SK-N-SH (cell line): Measurements from ENCODE around the gene HTR3A. TPM values are rescaled to one million over a fixed set of nuclear protein-coding genes. Genes with fewer than 3 reads are reported as not detected.

Experiments used
- CTCF ChIA-PET: fragments of 300-600, 350-600 bp; formaldehyde crosslinking; extraction: SDS; loops from one replicate; lab custom pipeline; 2021; lab: Yijun Ruan, JAX
- POLR2A ChIA-PET: fragments of 350-600 bp; sonication (Branson Sonifier 250); formaldehyde crosslinking; extraction: SDS; loops from one replicate; lab custom pipeline; 2020; ENCODE audit warnings: antibody characterized with exemption, inconsistent platforms; lab: Yijun Ruan, JAX
- DNase-seq: peaks from one replicate; pipeline ENCODE4 v3.0.0; 2012
- H2AFZ ChIP-seq: fragments of 200-600 bp; sonication (generic); 2 replicates; pipeline ENCODE4 v1.8.1; 2016; ENCODE audit warnings: antibody characterized with exemption, mild to moderate bottlenecking, low read depth
- H3F3A ChIP-seq: fragments of 200-600 bp; sonication (generic); replicated peaks from 2 replicates; pipeline ENCODE3; 2016; ENCODE audit warnings: antibody characterized with exemption, mild to moderate bottlenecking; ENCODE audit not compliant: insufficient read depth
- H3K27ac ChIP-seq, 2 experiments: fragments of 200-500 bp in 1 of 2; fragments of 200-600 bp in 1 of 2; sonication (Bioruptor generic) in 1 of 2; sonication (generic), shearing (Covaris generic) in 1 of 2; 2 replicates each; pipeline versions ENCODE4 v1.5.1 to v1.6.1; 2014 to 2016; ENCODE audit warnings: low read depth in 2 of 2, inconsistent platforms in 1 of 2, low read length in 1 of 2, mild to moderate bottlenecking in 1 of 2, mixed read lengths in 1 of 2
- H3K27me3 ChIP-seq: fragments of 200-600 bp; sonication (generic), shearing (Covaris generic); 2 replicates; pipeline ENCODE4 v1.6.1; 2016; ENCODE audit warnings: mixed run types; ENCODE audit not compliant: insufficient read depth
- H3K36me3 ChIP-seq, 2 experiments: fragments of 200-500 bp in 1 of 2; fragments of 200-600 bp in 1 of 2; sonication (Bioruptor generic) in 1 of 2; sonication (generic) in 1 of 2; replicated peaks in 1 of 2; 2 replicates each; pipeline versions ENCODE3 to v1.5.1; 2014 to 2016; ENCODE audit warnings: low read length in 1 of 2, mild to moderate bottlenecking in 1 of 2; ENCODE audit not compliant: insufficient read depth in 2 of 2, control insufficient read depth in 1 of 2
- H3K4me1 ChIP-seq, 2 experiments: fragments of 200-500 bp in 1 of 2; fragments of 200-600 bp in 1 of 2; sonication (Bioruptor generic) in 1 of 2; sonication (generic), shearing (Covaris generic) in 1 of 2; 2 replicates each; pipeline versions ENCODE4 v1.5.1 to v1.6.1; 2014 to 2016; ENCODE audit warnings: low read depth in 1 of 2, low read length in 1 of 2, mixed run types in 1 of 2; ENCODE audit not compliant: insufficient read depth in 2 of 2, control insufficient read depth in 1 of 2
- H3K4me2 ChIP-seq: fragments of 200-600 bp; sonication (generic), shearing (Covaris generic); 2 replicates; pipeline ENCODE4 v1.6.1; 2017; ENCODE audit warnings: mixed run types
- H3K4me3 ChIP-seq, 2 experiments: fragments of 200-500 bp in 1 of 2; fragments of 200-600 bp in 1 of 2; sonication (Bioruptor generic) in 1 of 2; sonication (generic), shearing (Covaris generic) in 1 of 2; 2 replicates each; pipeline versions ENCODE4 v1.5.1 to v1.8.1; 2014 to 2016; ENCODE audit warnings: low read depth in 2 of 2, inconsistent platforms in 1 of 2, low read length in 1 of 2, mild to moderate bottlenecking in 1 of 2, mixed read lengths in 1 of 2, moderate library complexity in 1 of 2
- H3K79me2 ChIP-seq: fragments of 200-600 bp; sonication (generic); 2 replicates; pipeline ENCODE4 v1.8.1; 2017; ENCODE audit warnings: mild to moderate bottlenecking; ENCODE audit not compliant: insufficient read depth
- H3K9ac ChIP-seq: fragments of 200-600 bp; sonication (generic); 2 replicates; pipeline ENCODE4 v1.6.1; 2017; ENCODE audit warnings: mixed run types
- H3K9me2 ChIP-seq: fragments of 200-600 bp; sonication (generic); 2 replicates; pipeline ENCODE4 v1.6.1; 2017; ENCODE audit warnings: mixed run types
- H3K9me3 ChIP-seq: fragments of 200-600 bp; sonication (generic); 2 replicates; pipeline ENCODE4 v1.6.1; 2017; ENCODE audit warnings: mixed run types, mild to moderate bottlenecking, moderate library complexity
- H4K20me1 ChIP-seq: fragments of 200-600 bp; sonication (generic); 2 replicates; pipeline ENCODE4 v1.6.1; 2017; ENCODE audit warnings: mild to moderate bottlenecking, mixed run types; ENCODE audit not compliant: insufficient read depth
- ELF1 ChIP-seq: IDR thresholded peaks from 2 replicates; pipeline ENCODE4 v1.4.0; 2012
- EP300 ChIP-seq, 2 experiments: IDR thresholded peaks; 2 replicates each; pipeline versions ENCODE4 v1.4.0 to v1.6.1; 2012; ENCODE audit warnings: borderline replicate concordance in 1 of 2, low read depth in 1 of 2, low read length in 1 of 2
- FOSL2 ChIP-seq: IDR thresholded peaks from 2 replicates; pipeline ENCODE4 v1.4.0; 2012; ENCODE audit warnings: low read depth, mild to moderate bottlenecking, moderate library complexity, borderline replicate concordance
- FOXJ3 ChIP-seq: sonication (generic); formaldehyde crosslinking; IDR thresholded peaks from 2 replicates; pipeline ENCODE4 v1.5.1; 2020; ENCODE audit warnings: mild to moderate bottlenecking, missing genetic modification reagents
- NFIC ChIP-seq: IDR thresholded peaks from 2 replicates; pipeline ENCODE4 v1.4.0; 2012; ENCODE audit warnings: borderline replicate concordance
- POLR2AphosphoS5 ChIP-seq: IDR thresholded peaks from 2 replicates; pipeline ENCODE4 v1.6.1; 2012; ENCODE audit warnings: low read depth, low read length
- REST ChIP-seq: IDR thresholded peaks from 2 replicates; pipeline ENCODE4 v1.6.1; 2012; ENCODE audit warnings: mild to moderate bottlenecking, low read depth, low read length, moderate library complexity
- RFX5 ChIP-seq: IDR thresholded peaks from 2 replicates; pipeline ENCODE4 v1.6.1; 2012; ENCODE audit warnings: mild to moderate bottlenecking, improper control_type of control experiment, low read length
- TAF1 ChIP-seq: IDR thresholded peaks from 2 replicates; pipeline ENCODE4 v1.6.1; 2012; ENCODE audit warnings: low read depth, mild to moderate bottlenecking, low read length, moderate library complexity, borderline replicate concordance
- TCF12 ChIP-seq: IDR thresholded peaks from 2 replicates; pipeline ENCODE4 v1.4.0; 2012
- TEAD4 ChIP-seq: IDR thresholded peaks from 2 replicates; pipeline ENCODE4 v1.4.0; 2012; ENCODE audit warnings: mild to moderate bottlenecking, borderline replicate concordance; ENCODE audit not compliant: insufficient read depth
- YY1 ChIP-seq: IDR thresholded peaks from 2 replicates; pipeline ENCODE4 v1.4.0; 2012; ENCODE audit warnings: low read depth, mild to moderate bottlenecking
- WGBS: methylation state at CpG from one replicate; pipeline ENCODE4 v1.1.6; 2017; ENCODE audit warnings: low lambda C conversion rate; 5-methylcytosine and 5-hydroxymethylcytosine counted together
- polyA plus RNA-seq, 3 experiments: library from polyadenylated mRNA; depleted of rRNA; stranded (reverse); fragments of >200 nt; gene quantifications; 2 replicates each; pipeline ENCODE4 v1.2.3, GENCODE V29; 2012
- TF ChIP-seq, protein P1 (sequence below): fragments of 150-350 bp; IDR thresholded peaks from 2 replicates; pipeline ENCODE4 v1.6.1; 2017; ENCODE audit warnings: antibody characterized with exemption, low read length, low read depth, borderline replicate concordance
- TF ChIP-seq, protein P2 (sequence below): IDR thresholded peaks from 2 replicates; pipeline ENCODE4; 2012

HTR3A gene
- polyA plus RNA-seq, 1 of the 3 experiments (the other 2 are of a cell fraction): not detected

GRCh38 chr11:113980785-113981184 is 5.9 kb downstream of the HTR3A start:
- DNase-seq: no peak
- H3F3A ChIP-seq: no peaks in the 10 kb centered on the region
- ChIA-PET POLR2A (no interaction called here), CTCF (interaction anchor here (4.6 to 8.6 kb wide), 2 partner anchors 13 to 281 kb away, joined by 24 to 59 read pairs; no protein-coding TSS in a partner anchor)
- H3K4me3 ChIP-seq: no peak overlapping the region
- H3K9ac ChIP-seq: no peak overlapping the region
- no peaks in the 10 kb centered on the region for H3K79me2 ChIP-seq
- no peaks in the 10 kb centered on the region for H4K20me1 ChIP-seq
- no peaks in the 10 kb centered on the region for H3K9me3 ChIP-seq
- H3K4me1 ChIP-seq: no peaks in the 10 kb centered on the region
- H2AFZ ChIP-seq: no peak overlapping the region
- TF ChIP-seq FOSL2 (no peak), NFIC (no peak), RFX5 (no peak), TAF1 (no peak), ELF1 (no peak)
- TF ChIP-seq, protein P1, sequence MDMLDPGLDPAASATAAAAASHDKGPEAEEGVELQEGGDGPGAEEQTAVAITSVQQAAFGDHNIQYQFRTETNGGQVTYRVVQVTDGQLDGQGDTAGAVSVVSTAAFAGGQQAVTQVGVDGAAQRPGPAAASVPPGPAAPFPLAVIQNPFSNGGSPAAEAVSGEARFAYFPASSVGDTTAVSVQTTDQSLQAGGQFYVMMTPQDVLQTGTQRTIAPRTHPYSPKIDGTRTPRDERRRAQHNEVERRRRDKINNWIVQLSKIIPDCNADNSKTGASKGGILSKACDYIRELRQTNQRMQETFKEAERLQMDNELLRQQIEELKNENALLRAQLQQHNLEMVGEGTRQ: no peak
- TF ChIP-seq, protein P2, sequence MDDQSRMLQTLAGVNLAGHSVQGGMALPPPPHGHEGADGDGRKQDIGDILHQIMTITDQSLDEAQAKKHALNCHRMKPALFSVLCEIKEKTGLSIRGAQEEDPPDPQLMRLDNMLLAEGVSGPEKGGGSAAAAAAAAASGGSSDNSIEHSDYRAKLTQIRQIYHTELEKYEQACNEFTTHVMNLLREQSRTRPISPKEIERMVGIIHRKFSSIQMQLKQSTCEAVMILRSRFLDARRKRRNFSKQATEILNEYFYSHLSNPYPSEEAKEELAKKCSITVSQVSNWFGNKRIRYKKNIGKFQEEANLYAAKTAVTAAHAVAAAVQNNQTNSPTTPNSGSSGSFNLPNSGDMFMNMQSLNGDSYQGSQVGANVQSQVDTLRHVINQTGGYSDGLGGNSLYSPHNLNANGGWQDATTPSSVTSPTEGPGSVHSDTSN: no peak
- H3K27ac ChIP-seq: no peak overlapping the region
- no peak overlapping the region for H3K4me2 ChIP-seq
- no peaks in the 10 kb centered on the region for H3K36me3 ChIP-seq
- H3K9me2 ChIP-seq: no peaks in the 10 kb centered on the region
- 27% methylated on average over 5 of the region's 6 CpGs for WGBS
- H3K27me3 ChIP-seq: no peaks in the 10 kb centered on the region; the same call in 1 of the 2 replicates

GRCh38 chr11:113982306-113982705 is 7.4 kb downstream of the HTR3A start:
- H3K4me1 ChIP-seq: no peaks in the 10 kb centered on the region
- no peaks in the 10 kb centered on the region for H3K79me2 ChIP-seq
- no peak overlapping the region for H3K27ac ChIP-seq
- no peak for TF ChIP-seq YY1
- TF ChIP-seq FOXJ3 (CRISPR knock-in tag): no peak
- no peak for TF ChIP-seq POLR2AphosphoS5
- no peak for TF ChIP-seq NFIC
- TF ChIP-seq TCF12: no peak
- TF ChIP-seq REST: no peak
- TF ChIP-seq, protein P2: no peak
- TF ChIP-seq RFX5: no peak
- TF ChIP-seq EP300 (IDR thresholded peaks at IDR 0.05; ENCODE audit: borderline replicate concordance in 1 of 2, low read depth in 1 of 2, low read length in 1 of 2): no peak
- TF ChIP-seq ELF1: no peak
- no peak for TF ChIP-seq TEAD4
- TF ChIP-seq, all 33 proteins: peak for 0
- H3K9ac ChIP-seq: no peak overlapping the region
- no peaks in the 10 kb centered on the region for H3K36me3 ChIP-seq
- H3K4me2 ChIP-seq: no peak overlapping the region
- ChIA-PET POLR2A (no interaction called here), CTCF (interaction anchor here (0.7 to 8.6 kb wide), 3 partner anchors 12 to 279 kb away, joined by 3 to 59 read pairs (median 24); no protein-coding TSS in a partner anchor)
- no peak for DNase-seq
- no peaks in the 10 kb centered on the region; the same call in 1 of the 2 replicates for H3K27me3 ChIP-seq
- no peak overlapping the region for H2AFZ ChIP-seq
- H4K20me1 ChIP-seq: no peaks in the 10 kb centered on the region
- no peaks in the 10 kb centered on the region for H3K9me3 ChIP-seq
- no peaks in the 10 kb centered on the region for H3F3A ChIP-seq
- no peak overlapping the region for H3K4me3 ChIP-seq
- H3K9me2 ChIP-seq: no peaks in the 10 kb centered on the region
